ENCODE measurements around the gene CPTP.

The CPTP gene

GRCh38 chr1:1291548-1292441 is 32.8 kb upstream of the CPTP start:
- no peak overlapping the region for H3K27ac ChIP-seq
- H3K79me2 ChIP-seq: no peaks in the 10 kb centered on the region
- H3K4me1 ChIP-seq: no peaks in the 10 kb centered on the region
- H3K9me3 ChIP-seq (ENCODE audit: control insufficient read depth, low read length): no peaks in the 10 kb centered on the region
- H2AFZ ChIP-seq: no peak overlapping the region
- H3K9ac ChIP-seq: no peak overlapping the region
- H3K27me3 ChIP-seq (ENCODE audit: control insufficient read depth, insufficient read depth, low read length): no peaks in the 10 kb centered on the region
- H3K4me2 ChIP-seq (ENCODE audit: low read length): no peak overlapping the region
- no peaks in the 10 kb centered on the region for H3K36me3 ChIP-seq (ENCODE audit: control insufficient read depth, insufficient read depth, low read length)
- TF ChIP-seq CTCF (IDR thresholded peaks at IDR 0.05): peak; percentile 55
- no peak overlapping the region for H3K4me3 ChIP-seq (ENCODE audit: low read depth, low read length)

- Histone ChIP-seq H2AFZ (no peak overlapping the region), H3K4me1 (no peaks in the 10 kb centered on the region), H3K4me3 (ENCODE audit: low read depth, low read length) (no peak overlapping the region), H3K27ac (no peak overlapping the region), H3K36me3 (ENCODE audit: control insufficient read depth, insufficient read depth, low read length) (no peaks in the 10 kb centered on the region), H3K27me3 (ENCODE audit: control insufficient read depth, insufficient read depth, low read length) (no peaks in the 10 kb centered on the region), H3K79me2 (no peaks in the 10 kb centered on the region), H3K9ac (no peak overlapping the region), H3K4me2 (ENCODE audit: low read length) (no peak overlapping the region), H3K9me3 (ENCODE audit: control insufficient read depth, low read length) (no peaks in the 10 kb centered on the region)
- TF ChIP-seq CTCF (IDR thresholded peaks at IDR 0.05): no peak
Observed at GRCh38 chr1:1292442-1292779, 32.2 kb upstream of the CPTP start.

- TF ChIP-seq CTCF (IDR thresholded peaks at IDR 0.05): no peak
- H3K27ac ChIP-seq: no peak overlapping the region
Observed at GRCh38 chr1:1292851-1293250, 31.8 kb upstream of the CPTP start.

GRCh38 chr1:1293263-1294249 is 31.0 kb upstream of the CPTP start:
- no peaks in the 10 kb centered on the region for H3K79me2 ChIP-seq
- no peak overlapping the region for H3K4me3 ChIP-seq (ENCODE audit: low read depth, low read length)
- H3K27me3 ChIP-seq (ENCODE audit: control insufficient read depth, insufficient read depth, low read length): no peaks in the 10 kb centered on the region
- H3K27ac ChIP-seq: no peak overlapping the region
- H3K4me1 ChIP-seq: no peaks in the 10 kb centered on the region
- no peaks in the 10 kb centered on the region for H3K9me3 ChIP-seq (ENCODE audit: control insufficient read depth, low read length)
- no peak overlapping the region for H3K9ac ChIP-seq
- H3K36me3 ChIP-seq (ENCODE audit: control insufficient read depth, insufficient read depth, low read length): no peaks in the 10 kb centered on the region
- TF ChIP-seq CTCF (IDR thresholded peaks at IDR 0.05): no peak
- no peak overlapping the region for H2AFZ ChIP-seq
- no peak overlapping the region for H3K4me2 ChIP-seq (ENCODE audit: low read length)

More at GRCh38 chr1:1292851-1293250, 31.8 kb upstream of the CPTP start:
- Histone ChIP-seq H3K4me3 (ENCODE audit: low read depth, low read length) (no peak overlapping the region), H3K27me3 (ENCODE audit: control insufficient read depth, insufficient read depth, low read length) (no peaks in the 10 kb centered on the region), H3K9me3 (ENCODE audit: control insufficient read depth, low read length) (no peaks in the 10 kb centered on the region), H3K4me1 (no peaks in the 10 kb centered on the region), H3K9ac (no peak overlapping the region), H3K36me3 (ENCODE audit: control insufficient read depth, insufficient read depth, low read length) (no peaks in the 10 kb centered on the region), H3K4me2 (ENCODE audit: low read length) (no peak overlapping the region), H2AFZ (no peak overlapping the region), H3K79me2 (no peaks in the 10 kb centered on the region)

Data from parathyroid adenoma (tissue), 2 donors.